Activated CD4-positive, alpha-beta T cell treated with anti-CD3 and anti-CD28 coated beads, Interleukin-2, amount 50 U/mL, for 48 hours (primary cell): ENCODE data around the gene PLCG1.

ENCODE experiments used
- DNase-seq, 2 experiments: peaks; one replicate each; pipeline ENCODE4 v3.0.0-alpha.2; 2020

PLCG1 gene

DNA sequence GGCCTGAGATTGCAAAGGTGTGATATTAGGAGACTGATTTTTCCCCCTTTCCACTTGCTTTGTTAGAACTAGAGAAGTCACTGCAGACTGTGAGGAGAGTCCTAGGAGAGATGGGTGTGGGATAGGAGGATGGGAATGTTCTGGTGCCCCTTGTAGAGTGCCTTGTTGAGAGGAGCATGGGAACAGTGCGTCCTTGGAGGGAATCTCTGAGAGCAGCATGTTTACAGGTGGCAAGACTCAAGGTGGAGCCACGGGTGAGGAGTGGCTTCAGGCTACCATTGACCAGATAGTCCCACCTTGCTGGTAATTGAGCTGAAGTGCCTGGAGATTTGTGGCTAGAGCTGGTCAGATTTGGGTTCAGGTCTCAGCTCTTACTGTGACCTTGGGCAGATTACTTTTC is 6.0 kb downstream of the PLCG1 start:
- DNase-seq = no peak

DNA sequence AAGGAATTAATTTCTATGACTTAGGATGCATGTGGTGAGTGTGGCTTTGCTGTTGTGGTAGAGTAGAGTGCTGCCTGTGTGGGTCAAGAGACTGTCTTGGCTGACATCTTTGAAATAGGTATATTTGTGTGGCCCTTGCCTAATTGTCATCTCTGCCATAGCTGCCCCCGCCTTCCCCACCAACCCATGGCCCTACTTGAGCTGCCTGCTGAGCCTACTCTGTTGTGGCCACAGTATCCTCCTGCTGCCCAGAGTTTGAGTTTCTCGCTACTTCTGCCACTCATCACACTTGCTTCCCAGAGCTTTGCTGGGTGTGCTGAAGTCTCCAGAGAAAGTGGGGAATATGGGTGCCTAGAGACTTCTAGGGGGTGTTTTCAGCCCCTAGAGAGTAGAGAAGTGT is 8.0 kb downstream of the PLCG1 start:
- DNase-seq = no peak

DNA sequence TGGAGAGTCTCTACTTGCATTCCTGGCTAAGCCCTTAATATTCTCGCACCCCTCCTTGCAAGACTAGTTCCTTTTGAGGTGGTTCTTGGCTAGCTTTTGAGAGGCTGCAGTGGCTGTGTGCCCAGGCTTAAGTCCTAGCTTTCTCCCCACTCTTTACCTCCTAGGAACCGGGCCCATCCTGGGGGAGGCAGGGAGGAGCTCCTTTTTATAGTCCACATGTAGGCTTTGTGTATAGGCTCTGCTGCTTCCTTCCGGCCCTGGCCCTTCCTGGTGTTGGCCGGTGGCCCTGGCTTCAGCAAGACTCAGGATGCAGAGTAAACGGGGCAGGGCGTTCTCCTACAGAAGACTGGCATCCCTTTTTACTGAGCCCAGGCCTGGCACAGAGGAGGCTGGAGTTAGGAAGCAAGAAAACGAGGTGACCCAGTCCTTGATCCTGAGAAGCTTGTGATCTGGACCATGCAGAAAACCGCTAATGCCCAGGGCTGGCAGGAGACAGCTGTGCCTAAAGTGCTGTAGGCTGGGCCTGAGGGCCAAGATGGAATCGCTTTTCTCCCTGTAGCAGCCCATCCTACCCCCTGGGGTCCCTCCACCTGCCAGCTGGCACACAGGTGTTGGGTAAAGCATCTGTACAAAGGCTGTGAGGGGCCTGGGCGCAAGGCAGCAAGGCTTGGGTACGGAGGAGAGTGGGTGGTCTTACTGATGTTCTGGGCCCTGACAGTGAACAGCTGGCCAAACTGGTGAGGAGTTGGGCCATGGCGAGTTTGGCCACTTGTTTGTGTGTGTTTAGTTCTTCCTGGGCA is 8.7 kb downstream of the PLCG1 start:
- no peak for DNase-seq

DNA sequence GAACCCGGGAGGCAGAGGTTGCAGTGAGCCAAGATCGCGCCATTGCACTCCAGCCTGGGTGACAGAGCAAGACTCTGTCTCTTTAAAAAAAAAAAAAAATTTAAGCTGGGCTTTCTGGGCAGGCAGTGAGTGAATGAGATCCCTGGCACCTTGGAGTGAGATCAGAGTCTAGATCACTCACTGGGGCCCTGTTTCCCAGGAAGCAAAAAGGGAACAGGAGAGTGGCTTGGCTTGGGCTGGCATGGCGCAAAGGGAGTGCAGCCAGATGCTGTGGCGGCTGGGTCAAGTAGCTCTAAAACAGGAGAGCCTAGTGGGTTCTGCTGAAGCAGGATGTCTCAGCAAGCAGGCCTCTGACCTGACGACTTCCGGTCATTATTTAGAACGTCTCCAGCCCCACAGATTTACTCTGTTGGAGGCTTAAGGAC is 10.4 kb downstream of the PLCG1 start:
- no peak for DNase-seq

DNA sequence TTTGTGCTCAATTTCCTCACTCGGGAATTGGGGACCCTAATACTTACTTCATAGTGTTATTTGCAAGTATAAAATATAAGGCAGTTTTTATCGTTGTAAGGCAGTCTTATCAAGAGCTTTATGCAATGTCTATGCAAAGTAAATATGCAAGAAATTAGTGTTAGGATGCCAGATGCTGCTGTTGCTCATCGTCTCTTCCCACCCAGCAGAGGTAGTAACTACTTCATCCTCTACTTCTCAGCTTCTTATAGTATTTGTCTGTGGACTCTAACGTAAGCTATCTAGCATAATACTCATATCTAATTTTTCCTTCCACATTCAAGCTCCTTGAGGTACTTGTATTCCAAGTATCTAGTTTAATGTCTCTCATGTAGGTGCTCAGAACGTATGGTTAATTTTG is 11.6 kb downstream of the PLCG1 start:
- DNase-seq = no peak

DNA sequence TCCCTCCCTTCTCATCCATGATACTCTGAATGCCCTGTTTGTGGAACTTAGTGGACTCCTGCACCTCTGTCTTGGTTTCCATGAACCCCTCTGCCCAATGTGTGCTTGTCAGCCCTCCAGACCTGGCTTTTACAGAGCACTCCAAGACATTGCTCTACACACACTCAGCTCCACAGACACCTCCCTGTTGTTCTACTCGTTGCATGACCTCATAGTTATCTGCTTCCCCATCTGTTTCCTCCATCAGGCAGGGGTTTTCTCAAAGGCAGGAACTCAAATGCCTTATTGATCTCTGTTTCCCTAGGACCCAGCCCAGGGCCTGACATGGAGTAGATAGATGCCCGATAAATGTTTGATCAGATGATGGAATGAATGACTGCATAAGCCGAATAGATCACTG is 13.3 kb downstream of the PLCG1 start:
- no peak for DNase-seq

DNA sequence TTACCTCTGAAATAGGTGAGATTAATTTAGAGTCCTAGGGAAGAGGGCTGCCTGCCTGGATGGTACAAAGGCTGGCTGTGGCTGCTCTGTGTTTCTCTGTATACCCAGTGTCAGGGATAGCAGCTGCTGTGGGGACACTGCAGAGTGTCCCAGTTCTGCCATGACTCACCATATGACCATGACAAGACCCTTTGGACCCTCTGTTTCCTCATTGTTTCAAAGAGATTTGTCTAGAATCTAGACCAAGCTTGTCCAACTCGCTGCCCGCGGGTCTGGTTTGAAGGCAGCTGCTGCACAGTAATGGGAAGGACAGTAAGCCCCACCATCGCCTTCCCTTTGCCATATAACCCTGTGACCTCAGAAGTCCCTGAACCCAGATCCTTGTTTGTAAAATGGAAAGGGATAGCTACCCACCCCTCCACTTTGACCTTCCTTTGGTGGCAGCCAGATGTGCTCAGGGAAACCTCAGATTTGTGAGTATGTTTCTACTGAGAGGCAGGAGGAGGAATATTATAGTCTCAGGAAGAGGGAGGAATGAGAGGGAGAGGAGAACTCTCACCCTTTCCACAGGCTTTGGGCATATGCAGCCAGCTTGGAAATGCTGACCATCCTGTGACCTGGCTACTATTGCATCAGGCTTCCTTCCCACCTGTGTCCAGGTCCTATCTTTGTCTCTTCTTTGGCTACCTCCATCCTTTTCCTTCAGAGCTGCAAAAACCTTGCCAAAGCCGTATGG is 14.0 kb downstream of the PLCG1 start:
- no peak for DNase-seq

DNA sequence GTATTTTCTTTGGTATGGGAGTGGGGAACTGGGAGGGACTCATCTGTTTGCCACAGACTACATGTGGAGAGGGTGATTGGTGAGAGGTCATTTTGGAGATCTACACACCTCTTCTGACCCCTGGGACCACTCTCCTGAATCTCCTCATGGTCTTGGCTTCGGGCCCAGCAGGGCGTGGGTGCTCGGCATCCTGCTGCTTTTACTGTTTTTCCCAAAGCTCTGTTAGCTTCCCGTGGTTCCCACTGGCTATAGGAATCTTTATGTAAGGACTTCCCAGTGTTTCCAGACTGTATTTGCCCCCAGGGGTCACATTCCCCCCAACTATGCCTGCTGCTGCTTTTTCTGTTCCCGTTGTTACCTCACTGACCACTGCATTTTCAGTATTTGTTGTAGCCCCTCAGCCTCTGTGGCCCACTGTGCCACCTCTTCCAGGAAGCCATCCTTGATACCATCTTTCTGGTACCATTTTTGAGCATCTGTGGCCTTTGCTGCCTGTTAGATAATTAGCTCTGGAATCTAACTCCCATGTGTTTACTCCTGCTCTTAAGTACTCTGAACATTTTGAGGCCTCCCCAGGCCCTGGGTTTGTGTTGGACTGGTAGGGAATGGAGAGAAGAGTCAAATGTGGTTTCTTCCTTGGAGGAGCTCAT is 14.9 kb downstream of the PLCG1 start:
- DNase-seq = no peak

DNA sequence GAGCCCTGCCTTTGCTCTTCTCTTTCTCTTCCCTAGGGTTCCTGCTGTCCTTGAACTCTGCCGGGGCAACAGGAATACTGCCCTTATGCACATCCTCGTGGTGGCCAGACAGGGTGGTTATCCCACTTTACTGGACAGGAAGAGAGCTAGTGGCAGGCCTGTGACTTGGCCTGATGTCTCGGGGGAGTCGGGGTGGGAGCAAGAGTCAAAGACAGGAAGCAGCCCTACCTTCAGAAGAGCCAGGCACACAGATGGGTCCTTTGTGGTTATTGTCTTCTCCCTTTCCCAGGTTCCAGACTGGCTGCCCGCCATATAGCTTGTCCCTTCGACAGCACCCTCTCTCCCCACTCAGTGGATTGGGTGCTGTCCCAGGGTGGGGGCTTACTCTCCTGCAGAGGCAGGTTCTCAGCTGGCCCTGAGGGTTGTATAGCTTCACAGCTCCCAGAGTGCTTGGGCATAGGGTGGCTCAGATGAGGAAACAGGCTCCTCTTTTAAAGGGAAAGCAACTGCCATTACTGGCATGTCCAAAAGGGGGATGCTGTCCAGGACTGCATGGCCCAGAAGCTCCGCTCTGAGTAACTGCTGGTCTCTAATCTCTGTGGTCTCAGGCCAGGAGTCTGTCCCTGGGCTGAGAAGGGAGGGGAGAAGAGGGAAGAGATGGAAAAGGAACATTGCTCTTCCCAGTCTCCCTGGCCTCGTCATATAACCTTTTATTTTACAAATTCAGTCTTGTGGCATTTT is 17.3 kb downstream of the PLCG1 start:
- DNase-seq = no peak

DNA sequence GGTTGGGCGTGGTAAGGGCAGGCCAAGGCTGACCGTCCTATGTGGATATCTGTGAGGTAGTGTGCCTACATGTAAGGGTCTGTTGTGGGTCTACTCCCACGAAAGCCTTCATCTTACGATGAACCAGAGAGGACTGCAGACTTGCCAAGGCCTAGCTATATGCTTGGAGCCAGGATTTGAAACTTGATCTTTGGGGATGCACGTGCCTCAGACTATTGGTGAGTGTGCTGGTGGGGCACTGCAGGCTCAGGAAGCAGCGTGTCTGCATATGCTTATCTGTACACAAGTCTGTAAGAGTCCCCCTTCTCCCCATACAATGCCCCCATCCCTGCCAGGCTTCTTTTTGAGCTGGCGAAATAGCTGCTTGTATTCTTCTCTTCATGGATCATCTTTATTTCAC is 17.9 kb downstream of the PLCG1 start:
- no peak for DNase-seq

DNA sequence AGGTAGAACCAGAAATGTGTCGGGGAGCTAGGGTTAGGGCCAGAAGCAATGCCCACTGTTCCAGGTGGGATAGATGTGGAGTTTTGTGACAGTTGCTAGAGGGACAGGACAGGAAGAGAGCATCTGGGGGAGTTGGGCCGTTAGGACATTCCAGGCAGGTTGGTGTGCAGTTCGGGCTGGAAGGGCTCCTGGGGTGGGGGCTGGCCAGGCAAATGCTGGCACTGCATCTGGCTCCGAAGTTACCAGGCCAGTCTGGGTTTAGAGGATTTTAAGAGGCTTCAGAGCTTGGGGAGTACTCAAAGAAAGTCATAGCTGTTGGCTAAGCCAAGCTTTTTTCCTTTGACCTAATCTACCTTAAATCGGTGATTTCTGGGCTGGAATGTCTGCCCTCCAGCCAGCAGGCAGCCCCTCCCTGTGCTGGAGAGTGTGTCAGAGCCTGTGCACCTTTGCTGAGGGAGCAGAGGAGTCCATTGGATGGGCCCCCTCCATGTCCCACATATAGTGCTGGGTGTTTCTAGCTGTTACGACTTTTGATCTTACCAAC is 20.8 kb downstream of the PLCG1 start:
- DNase-seq = no peak

DNA sequence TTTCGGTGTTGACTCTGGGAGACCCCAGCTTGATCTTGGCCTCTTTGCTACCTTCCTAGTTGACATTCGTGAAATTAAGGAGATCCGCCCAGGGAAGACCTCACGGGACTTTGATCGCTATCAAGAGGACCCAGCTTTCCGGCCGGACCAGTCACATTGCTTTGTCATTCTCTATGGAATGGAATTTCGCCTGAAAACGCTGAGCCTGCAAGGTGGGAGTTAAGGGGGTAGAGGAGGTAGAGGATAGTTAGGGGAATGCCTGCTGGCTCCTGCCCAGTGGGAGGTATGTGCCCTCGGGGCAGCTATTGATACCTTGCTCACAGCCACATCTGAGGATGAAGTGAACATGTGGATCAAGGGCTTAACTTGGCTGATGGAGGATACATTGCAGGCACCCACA is 22.2 kb downstream of the PLCG1 start:
- DNase-seq = no peak

DNA sequence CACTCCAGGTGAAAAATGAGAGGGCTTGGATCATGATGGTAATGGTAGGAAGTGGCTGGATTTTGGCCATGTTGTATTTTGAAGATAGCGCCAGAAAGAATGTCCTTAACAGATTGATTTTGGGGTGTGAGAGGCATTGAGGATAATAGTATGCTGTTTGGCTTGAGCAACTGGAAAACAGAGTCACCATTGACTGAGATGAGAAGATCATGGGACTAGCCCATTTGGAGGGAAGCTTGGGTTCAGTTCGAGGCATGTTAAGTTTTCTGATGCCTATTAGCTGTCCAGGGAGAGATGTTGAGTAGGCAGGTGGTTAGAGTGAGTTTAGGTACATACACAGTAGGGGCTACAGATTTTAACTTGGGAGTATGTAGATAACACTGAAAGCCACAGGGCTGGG is 23.3 kb downstream of the PLCG1 start:
- DNase-seq = no peak

DNA sequence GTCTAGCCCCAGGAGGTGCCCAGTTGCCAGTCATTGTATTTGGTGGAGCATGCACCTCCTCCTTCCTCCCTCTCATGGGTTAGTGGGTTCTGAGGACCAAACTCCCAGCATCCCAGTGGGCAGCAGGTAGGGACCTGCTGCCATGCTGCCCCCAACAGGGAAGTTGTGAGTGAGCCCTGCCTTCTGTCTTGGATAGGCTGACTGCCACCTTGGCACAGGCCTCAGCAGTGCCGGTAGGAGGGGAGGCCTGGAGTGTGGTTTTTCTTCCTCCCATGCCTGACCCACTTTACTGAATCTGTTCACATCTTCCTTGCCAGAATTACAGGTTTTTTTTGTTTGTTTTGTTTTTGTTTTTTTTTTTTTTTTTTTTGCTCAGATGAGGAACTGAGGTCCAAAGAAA is 24.5 kb downstream of the PLCG1 start:
- DNase-seq = no peak

DNA sequence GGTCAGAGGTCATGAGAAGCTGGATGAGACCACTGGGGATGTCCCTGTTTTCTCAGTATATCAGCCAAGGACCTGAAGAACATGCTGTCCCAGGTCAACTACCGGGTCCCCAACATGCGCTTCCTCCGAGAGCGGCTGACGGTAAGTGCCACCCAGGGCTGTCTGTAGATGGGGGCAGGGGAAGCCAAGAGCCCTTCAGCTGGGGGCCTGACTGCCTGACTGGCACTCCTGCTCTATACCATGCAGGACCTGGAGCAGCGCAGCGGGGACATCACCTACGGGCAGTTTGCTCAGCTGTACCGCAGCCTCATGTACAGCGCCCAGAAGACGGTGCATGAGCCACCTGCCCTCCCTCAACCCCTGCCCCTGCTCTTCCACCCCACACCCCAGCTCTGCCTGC is 25.1 kb downstream of the PLCG1 start:
- DNase-seq = no peak

DNA sequence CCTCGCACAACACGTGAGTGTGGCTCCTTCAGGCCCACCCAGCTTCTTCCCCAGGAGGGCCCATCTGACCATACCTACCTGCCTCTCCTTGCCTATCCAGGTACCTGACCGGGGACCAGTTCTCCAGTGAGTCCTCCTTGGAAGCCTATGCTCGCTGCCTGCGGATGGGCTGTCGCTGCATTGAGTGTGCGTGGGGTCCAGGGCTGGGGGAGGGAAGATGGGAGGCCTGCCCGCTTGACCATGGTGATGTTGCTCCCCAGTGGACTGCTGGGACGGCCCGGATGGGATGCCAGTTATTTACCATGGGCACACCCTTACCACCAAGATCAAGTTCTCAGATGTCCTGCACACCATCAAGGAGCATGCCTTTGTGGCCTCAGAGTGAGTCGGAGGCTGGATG is 26.5 kb downstream of the PLCG1 start:
- DNase-seq = no peak

DNA sequence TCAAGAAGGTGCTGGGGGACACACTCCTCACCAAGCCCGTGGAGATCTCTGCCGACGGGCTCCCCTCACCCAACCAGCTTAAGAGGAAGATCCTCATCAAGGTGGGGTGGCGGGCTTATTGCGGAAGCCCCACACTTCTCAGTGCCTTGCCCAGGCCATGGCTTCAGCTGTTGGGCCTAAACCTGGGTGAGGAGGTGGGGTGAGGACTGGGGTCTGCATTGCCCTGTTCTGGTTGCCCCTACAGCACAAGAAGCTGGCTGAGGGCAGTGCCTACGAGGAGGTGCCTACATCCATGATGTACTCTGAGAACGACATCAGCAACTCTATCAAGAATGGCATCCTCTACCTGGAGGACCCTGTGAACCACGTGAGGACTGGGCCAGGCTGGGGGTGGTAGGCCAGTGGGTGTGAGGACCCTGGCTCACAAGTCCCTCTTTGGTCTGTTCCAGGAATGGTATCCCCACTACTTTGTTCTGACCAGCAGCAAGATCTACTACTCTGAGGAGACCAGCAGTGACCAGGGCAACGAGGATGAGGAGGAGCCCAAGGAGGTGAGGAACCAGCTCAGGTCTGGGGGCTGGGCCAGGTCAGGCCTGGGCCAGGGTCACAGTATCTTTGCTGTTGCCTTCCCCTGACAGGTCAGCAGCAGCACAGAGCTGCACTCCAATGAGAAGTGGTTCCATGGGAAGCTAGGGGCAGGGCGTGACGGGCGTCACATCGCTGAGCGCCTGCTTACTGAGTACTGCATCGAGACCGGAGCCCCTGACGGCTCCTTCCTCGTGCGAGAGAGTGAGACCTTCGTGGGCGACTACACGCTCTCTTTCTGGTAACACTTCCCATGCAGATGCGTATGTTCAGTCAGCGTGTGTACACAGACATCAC is 27.9 kb downstream of the PLCG1 start:
- DNase-seq = no peak

DNA sequence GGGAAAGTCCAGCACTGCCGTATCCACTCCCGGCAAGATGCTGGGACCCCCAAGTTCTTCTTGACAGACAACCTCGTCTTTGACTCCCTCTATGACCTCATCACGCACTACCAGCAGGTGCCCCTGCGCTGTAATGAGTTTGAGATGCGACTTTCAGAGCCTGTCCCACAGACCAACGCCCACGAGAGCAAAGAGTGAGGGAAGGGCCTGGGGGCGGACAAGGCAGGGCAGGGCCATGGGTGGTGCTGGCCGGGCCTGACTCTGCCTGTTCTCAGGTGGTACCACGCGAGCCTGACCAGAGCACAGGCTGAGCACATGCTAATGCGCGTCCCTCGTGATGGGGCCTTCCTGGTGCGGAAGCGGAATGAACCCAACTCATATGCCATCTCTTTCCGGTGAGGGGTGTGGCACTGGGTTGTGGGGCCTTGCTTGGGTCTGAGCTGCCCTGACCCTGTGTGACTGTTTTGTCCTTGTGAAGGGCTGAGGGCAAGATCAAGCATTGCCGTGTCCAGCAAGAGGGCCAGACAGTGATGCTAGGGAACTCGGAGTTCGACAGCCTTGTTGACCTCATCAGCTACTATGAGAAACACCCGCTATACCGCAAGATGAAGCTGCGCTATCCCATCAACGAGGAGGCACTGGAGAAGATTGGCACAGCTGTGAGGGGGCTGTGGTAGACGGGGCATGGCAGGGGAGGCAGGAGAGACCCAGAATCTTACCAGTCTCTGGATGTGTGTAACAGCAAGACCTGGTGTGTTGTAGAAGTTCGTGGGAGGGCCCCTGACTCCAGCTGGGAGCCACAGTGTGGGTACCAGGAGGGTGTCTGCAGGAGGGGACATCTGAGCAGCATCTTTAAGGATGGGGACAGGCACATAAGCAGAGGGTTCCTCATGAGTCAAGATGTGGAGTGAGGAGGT is 29.1 kb downstream of the PLCG1 start:
- DNase-seq = no peak

DNA sequence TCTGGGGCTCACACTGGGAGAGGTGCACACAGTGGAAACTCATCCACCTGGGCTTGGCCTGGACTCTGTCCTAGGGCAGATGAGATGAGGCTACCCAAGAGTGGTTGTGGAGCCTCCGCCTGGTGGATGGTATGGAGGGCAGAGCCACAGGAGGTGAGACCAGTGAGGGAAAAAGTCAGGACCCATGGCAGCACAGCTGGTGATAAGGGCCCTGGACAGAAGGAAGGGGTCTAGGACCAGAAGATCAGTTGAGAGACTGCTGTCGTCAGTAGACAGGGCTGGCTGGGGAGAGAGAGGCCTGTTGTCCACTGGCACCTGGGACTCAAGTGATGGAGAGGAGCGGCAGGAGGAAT is 29.8 kb downstream of the PLCG1 start:
- DNase-seq = no peak

DNA sequence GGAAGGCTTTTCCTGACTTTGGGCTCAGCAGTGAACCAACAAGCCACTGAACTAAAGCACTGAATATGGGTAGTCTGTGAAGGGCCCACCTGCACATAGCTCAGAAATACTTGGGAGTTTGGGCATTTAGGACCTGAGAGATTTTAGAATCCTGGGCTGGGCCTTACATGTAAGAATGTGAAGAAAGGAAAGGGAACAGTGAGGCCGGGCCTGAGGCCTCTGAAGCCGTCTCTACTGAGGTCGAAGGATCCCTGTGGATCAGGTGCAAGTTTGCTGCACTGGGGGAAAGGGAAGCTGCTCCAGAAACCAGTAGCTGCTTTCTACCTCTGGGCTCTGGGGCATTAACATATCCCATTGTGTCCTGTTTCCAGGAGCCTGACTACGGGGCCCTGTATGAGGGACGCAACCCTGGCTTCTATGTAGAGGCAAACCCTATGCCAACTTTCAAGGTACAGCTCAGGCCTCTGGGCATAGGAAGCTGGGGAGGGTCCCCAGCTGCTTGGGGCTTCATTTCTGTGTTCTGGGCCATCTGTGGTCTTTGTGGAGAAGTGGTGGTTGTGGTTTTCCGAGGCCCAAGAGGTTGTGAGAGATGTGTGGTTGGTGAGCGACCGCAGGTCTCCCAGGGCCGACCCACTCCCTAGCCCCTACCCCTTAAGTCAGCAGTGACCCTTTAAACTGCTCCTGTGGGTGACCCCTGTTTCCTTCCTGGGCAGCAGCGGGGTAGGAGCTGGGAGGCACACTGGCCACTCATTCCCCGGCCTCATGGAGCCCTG is 30.3 kb downstream of the PLCG1 start:
- DNase-seq = no peak
